OCI-LY1 (cell line): ENCODE data around the gene PTPRN2.

Experiments used
- H2AFZ ChIP-seq: fragments of 200-600 bp; sonication (generic), shearing (Covaris generic); 2 replicates; pipeline ENCODE4 v1.6.0; 2014; ENCODE audit warnings: antibody characterized with exemption, mild to moderate bottlenecking, low read length
- H3F3A ChIP-seq: fragments of 200-600 bp; sonication (generic), shearing (Covaris generic); 2 replicates; pipeline ENCODE4 v1.6.0; 2014; ENCODE audit warnings: mild to moderate bottlenecking, antibody characterized with exemption, low read length, moderate library complexity; ENCODE audit not compliant: insufficient read depth
- H3K27ac ChIP-seq: fragments of 200-600 bp; sonication (generic); 2 replicates; pipeline ENCODE4 v1.5.1; 2014; ENCODE audit warnings: low read length, mixed run types, mild to moderate bottlenecking, low read depth; ENCODE audit not compliant: poor library complexity, severe bottlenecking
- H3K27me3 ChIP-seq: fragments of 200-600 bp; sonication (generic); 2 replicates; pipeline ENCODE4 v1.6.0; 2014; ENCODE audit warnings: antibody characterized with exemption, mild to moderate bottlenecking, low read length, moderate library complexity; ENCODE audit not compliant: insufficient read depth
- H3K36me3 ChIP-seq: fragments of 200-600 bp; sonication (generic); 2 replicates; pipeline ENCODE4 v1.6.1; 2014; ENCODE audit warnings: mild to moderate bottlenecking, antibody characterized with exemption, low read length, moderate library complexity, mixed read lengths; ENCODE audit not compliant: insufficient read depth
- H3K4me1 ChIP-seq: fragments of 200-600 bp; sonication (generic); 2 replicates; pipeline ENCODE4 v1.5.1; 2014; ENCODE audit warnings: mild to moderate bottlenecking, low read length, moderate library complexity; ENCODE audit not compliant: insufficient read depth, severe bottlenecking
- H3K4me2 ChIP-seq: fragments of 200-600 bp; sonication (generic), shearing (Covaris generic); 2 replicates; pipeline ENCODE4 v1.6.1; 2014; ENCODE audit warnings: low read length
- H3K4me3 ChIP-seq: fragments of 200-600 bp; sonication (generic); 2 replicates; pipeline ENCODE4 v1.5.1; 2014; ENCODE audit warnings: low read length, low read depth, mild to moderate bottlenecking, mixed read lengths; ENCODE audit not compliant: poor library complexity, severe bottlenecking
- H3K79me2 ChIP-seq: fragments of 200-600 bp; shearing (Covaris generic); 2 replicates; pipeline ENCODE4 v1.6.1; 2016; ENCODE audit warnings: mixed run types, low read length, mixed read lengths; ENCODE audit not compliant: insufficient read depth
- H3K9ac ChIP-seq: fragments of 200-600 bp; sonication (generic), shearing (Covaris generic); 2 replicates; pipeline ENCODE4 v1.6.1; 2014; ENCODE audit warnings: mild to moderate bottlenecking, low read length, mixed read lengths
- H3K9me2 ChIP-seq: fragments of 200-600 bp; sonication (generic), shearing (Covaris generic); 2 replicates; pipeline ENCODE4 v1.6.1; 2014; ENCODE audit warnings: low read depth, mild to moderate bottlenecking, low read length, mixed read lengths
- H3K9me3 ChIP-seq: fragments of 200-600 bp; shearing (Covaris generic); 2 replicates; pipeline ENCODE4 v1.6.1; 2014; ENCODE audit warnings: low read length, mixed read lengths
- H4K20me1 ChIP-seq: fragments of 200-600 bp; sonication (generic), shearing (Covaris generic); 2 replicates; pipeline ENCODE4 v1.6.0; 2016; ENCODE audit warnings: mild to moderate bottlenecking, low read length; ENCODE audit not compliant: insufficient read depth
- CTCF ChIP-seq: fragments of 200-600 bp; sonication (generic), shearing (Covaris generic); IDR thresholded peaks from 2 replicates; pipeline ENCODE4 v1.5.1; 2017; ENCODE audit warnings: mild to moderate bottlenecking, antibody characterized with exemption, low read length, moderate library complexity, mixed read lengths
- EZH2 ChIP-seq: fragments of 200-600 bp; sonication (generic), shearing (Covaris generic); IDR thresholded peaks from 2 replicates; pipeline ENCODE4 v1.8.0; 2017; ENCODE audit warnings: borderline replicate concordance, mixed run types, mild to moderate bottlenecking, antibody characterized with exemption, low read length, moderate library complexity, mixed read lengths

Gene PTPRN2

DNA sequence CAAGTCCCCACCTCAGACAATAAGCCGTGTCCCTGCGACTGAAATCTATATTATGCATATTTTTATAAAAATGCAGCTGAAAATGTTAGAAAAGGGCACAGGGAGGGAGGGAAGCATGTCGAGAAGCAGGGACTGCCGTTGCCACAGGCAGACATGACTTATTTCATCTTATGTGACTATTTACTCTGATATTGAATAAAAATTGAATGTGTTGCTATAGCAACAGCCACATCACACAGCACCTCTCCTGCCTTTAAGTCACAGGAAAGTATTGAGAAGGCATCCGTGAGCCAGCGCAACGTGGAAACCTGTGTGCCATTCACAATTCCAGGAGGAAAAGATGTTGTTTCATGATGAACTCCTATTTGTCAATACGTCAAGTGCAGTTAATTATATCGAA is 701.4 kb downstream of the PTPRN2 start:
- no peak overlapping the region for H3K9ac ChIP-seq
- no peaks in the 10 kb centered on the region for H3F3A ChIP-seq
- H3K9me2 ChIP-seq: no peaks in the 10 kb centered on the region
- H3K27me3 ChIP-seq: no peaks in the 10 kb centered on the region
- no peaks in the 10 kb centered on the region for H3K9me3 ChIP-seq
- no peaks in the 10 kb centered on the region for H3K79me2 ChIP-seq
- no peaks in the 10 kb centered on the region for H3K4me1 ChIP-seq
- H3K27ac ChIP-seq: no peak overlapping the region
- H2AFZ ChIP-seq: no peak overlapping the region
- no peaks in the 10 kb centered on the region for H4K20me1 ChIP-seq
- H3K4me2 ChIP-seq: no peak overlapping the region
- H3K4me3 ChIP-seq: no peak overlapping the region
- no peak for TF ChIP-seq CTCF
- no peak for TF ChIP-seq EZH2
- no peaks in the 10 kb centered on the region for H3K36me3 ChIP-seq

DNA sequence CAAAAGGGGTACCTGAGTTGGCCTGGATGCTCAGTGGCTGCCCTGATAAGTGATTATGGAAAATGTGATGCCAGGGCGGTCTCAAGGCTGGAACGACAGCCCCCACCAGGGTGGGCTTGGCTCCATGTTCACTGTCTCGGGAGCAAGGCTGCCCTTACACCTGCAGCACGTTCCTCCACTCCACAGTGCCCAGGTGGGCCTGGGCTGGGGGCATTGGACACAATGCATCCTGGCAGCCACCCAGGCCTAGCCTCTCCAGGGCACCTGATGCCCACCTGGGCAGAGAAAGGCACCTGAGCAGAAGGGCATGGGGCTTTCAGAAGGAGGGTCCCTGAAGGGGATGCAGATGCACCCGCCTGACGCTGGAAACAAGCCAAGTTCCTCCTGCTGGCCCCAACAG is 702.5 kb downstream of the PTPRN2 start:
- H2AFZ ChIP-seq: no peak overlapping the region
- no peaks in the 10 kb centered on the region for H3F3A ChIP-seq
- H3K27me3 ChIP-seq: no peaks in the 10 kb centered on the region
- no peak overlapping the region for H3K9ac ChIP-seq
- no peaks in the 10 kb centered on the region for H3K79me2 ChIP-seq
- no peaks in the 10 kb centered on the region for H4K20me1 ChIP-seq
- H3K4me3 ChIP-seq: no peak overlapping the region
- H3K36me3 ChIP-seq: no peaks in the 10 kb centered on the region
- H3K4me1 ChIP-seq: no peaks in the 10 kb centered on the region
- no peak for TF ChIP-seq EZH2
- no peak for TF ChIP-seq CTCF
- H3K9me2 ChIP-seq: no peaks in the 10 kb centered on the region
- no peak overlapping the region for H3K27ac ChIP-seq
- no peak overlapping the region for H3K4me2 ChIP-seq
- H3K9me3 ChIP-seq: no peaks in the 10 kb centered on the region; the same call in 1 of the 2 replicates

DNA sequence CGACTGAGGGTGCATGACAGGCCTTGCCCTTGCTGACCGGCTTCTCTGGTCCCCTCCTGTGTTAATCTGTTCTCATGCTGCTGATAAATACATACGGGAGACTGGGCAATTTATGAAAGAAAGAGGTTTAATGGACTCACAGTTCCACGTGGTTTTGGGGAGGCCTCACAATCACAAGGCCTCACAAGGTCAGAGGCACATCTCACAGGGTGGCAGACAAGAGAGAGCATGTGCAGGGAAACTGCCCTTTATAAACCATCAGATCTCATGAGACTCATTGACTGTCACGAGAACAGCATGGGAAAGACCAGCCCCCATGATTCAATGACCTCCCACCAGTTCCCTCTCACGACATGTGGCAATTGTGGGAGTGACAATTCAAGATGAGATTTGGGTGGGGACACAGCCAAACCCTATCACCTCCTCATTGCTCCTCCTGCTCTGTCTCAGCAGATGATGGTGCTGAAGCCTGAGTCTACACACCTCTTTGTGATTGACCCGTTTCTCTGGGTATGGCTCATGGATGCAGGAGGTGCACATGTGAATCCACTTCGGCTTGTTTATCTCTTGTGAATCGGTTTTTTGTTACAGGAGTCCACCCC is 703.1 kb downstream of the PTPRN2 start:
- H3F3A ChIP-seq: no peaks in the 10 kb centered on the region
- H3K36me3 ChIP-seq: no peaks in the 10 kb centered on the region
- no peaks in the 10 kb centered on the region for H3K9me2 ChIP-seq
- TF ChIP-seq CTCF (no peak), EZH2 (no peak)
- H3K4me3 ChIP-seq: no peak overlapping the region
- H3K9ac ChIP-seq: no peak overlapping the region
- H3K4me1 ChIP-seq: no peaks in the 10 kb centered on the region
- H3K9me3 ChIP-seq: no peaks in the 10 kb centered on the region; the same call in 1 of the 2 replicates
- no peak overlapping the region for H2AFZ ChIP-seq
- no peaks in the 10 kb centered on the region for H3K79me2 ChIP-seq
- no peaks in the 10 kb centered on the region for H4K20me1 ChIP-seq
- H3K27ac ChIP-seq: no peak overlapping the region
- no peaks in the 10 kb centered on the region for H3K27me3 ChIP-seq
- H3K4me2 ChIP-seq: no peak overlapping the region
